Measurements from ENCODE around the gene HOXB8. TPM values are rescaled to one million over a fixed set of nuclear protein-coding genes. Genes with fewer than 3 reads are reported as not detected.

The HOXB8 gene
- polyA plus RNA-seq = 1 to 10 TPM in 2 of 3 donors, under 1 TPM in 1; 0.76 to 8.3 (median 6.9) TPM

- H3K27ac ChIP-seq (ENCODE audit: low read depth, low read length) = no peak within 1 kb of the TSS
- 11 to 31% (median 22%) methylated on average over 39 to 41 of the region's 41 CpGs for WGBS, 3 donors
Measured at GRCh38 chr17:48615047-48615962, at the start of gene HOXB8. Gene HOXB8 (minus strand): TSS chr17:48615292. CDS start chr17:48614704, 588 bp downstream.

- no peak overlapping the region for H3K27ac ChIP-seq (ENCODE audit: low read depth, low read length)
- WGBS, 3 donors = 70 to 83% (median 82%) methylated on average over 8 of the region's 8 CpGs
Measured at GRCh38 chr17:48663134-48663924, 48.2 kb upstream of the HOXB8 start.

- no peak overlapping the region for H3K27ac ChIP-seq (ENCODE audit: low read depth, low read length)
Measured at GRCh38 chr17:48655913-48656312, 40.8 kb upstream of the HOXB8 start.

GRCh38 chr17:48649741-48650140 lies 34.6 kb upstream of the HOXB8 start:
- WGBS, 3 donors = 67 to 88% (median 82%) methylated on average over 1 of the region's 1 CpG
- H3K27ac ChIP-seq (ENCODE audit: low read depth, low read length) = no peak overlapping the region

- 63 to 88% (median 69%) methylated on average over 1 of the region's 1 CpG for WGBS, 3 donors
- H3K27ac ChIP-seq (ENCODE audit: low read depth, low read length) = no peak overlapping the region
Measured at GRCh38 chr17:48647963-48648245, 32.8 kb upstream of the HOXB8 start.

- H3K27ac ChIP-seq (ENCODE audit: low read depth, low read length) = no peak overlapping the region
- WGBS, 3 donors = 2% methylated on average over 27 to 30 of the region's 30 CpGs
Measured at GRCh38 chr17:48647103-48647962, 32.2 kb upstream of the HOXB8 start.

GRCh38 chr17:48646183-48647102 lies 31.4 kb upstream of the HOXB8 start:
- WGBS, 3 donors = 2 to 8% (median 7%) methylated on average over 71 to 80 of the region's 80 CpGs

GRCh38 chr17:48645639-48646182 lies 30.6 kb upstream of the HOXB8 start:
- H3K27ac ChIP-seq (ENCODE audit: low read depth, low read length) = no peak overlapping the region
- 20 to 53% (median 48%) methylated on average over 14 of the region's 14 CpGs for WGBS, 3 donors

More at GRCh38 chr17:48646183-48647102, 31.4 kb upstream of the HOXB8 start:
- H3K27ac ChIP-seq (ENCODE audit: low read depth, low read length) = no peak overlapping the region

GRCh38 chr17:48644910-48645557 lies 29.9 kb upstream of the HOXB8 start:
- H3K27ac ChIP-seq (ENCODE audit: low read depth, low read length) = no peak overlapping the region
- whole genome bisulfite sequencing, 3 donors = 23 to 63% (median 61%) methylated on average over 6 of the region's 6 CpGs

- no peak overlapping the region for H3K27ac ChIP-seq (ENCODE audit: low read depth, low read length)
- 57 to 85% (median 73%) methylated on average over 1 of the region's 1 CpG for WGBS, 3 donors
Measured at GRCh38 chr17:48644159-48644558, 29.1 kb upstream of the HOXB8 start.

- H3K27ac ChIP-seq (ENCODE audit: low read depth, low read length) = no peak overlapping the region
Measured at GRCh38 chr17:48643697-48644012, 28.6 kb upstream of the HOXB8 start.

- WGBS, 3 donors = 19 to 51% (median 45%) methylated on average over 23 of the region's 23 CpGs
- no peak overlapping the region for H3K27ac ChIP-seq (ENCODE audit: low read depth, low read length)
Measured at GRCh38 chr17:48642843-48643696, 28.0 kb upstream of the HOXB8 start.

GRCh38 chr17:48642059-48642842 lies 27.2 kb upstream of the HOXB8 start:
- H3K27ac ChIP-seq (ENCODE audit: low read depth, low read length) = no peak overlapping the region
- WGBS, 3 donors = 4 to 15% (median 8%) methylated on average over 58 of the region's 58 CpGs

GRCh38 chr17:48641541-48642058 lies 26.5 kb upstream of the HOXB8 start:
- 5 to 24% (median 13%) methylated on average over 29 of the region's 29 CpGs for WGBS, 3 donors

GRCh38 chr17:48640858-48641180 lies 25.7 kb upstream of the HOXB8 start:
- 38 to 84% (median 70%) methylated on average over 1 of the region's 1 CpG for WGBS, 3 donors
- H3K27ac ChIP-seq (ENCODE audit: low read depth, low read length) = no peak overlapping the region

More at GRCh38 chr17:48641541-48642058, 26.5 kb upstream of the HOXB8 start:
- H3K27ac ChIP-seq (ENCODE audit: low read depth, low read length) = no peak overlapping the region
